ENCODE results near the gene STXBP5. TPM values are rescaled to one million over a fixed set of nuclear protein-coding genes. Genes with fewer than 3 reads are reported as not detected.

The STXBP5 gene
- total RNA-seq, 4 donors from 2014 or later, result 26.9 to 45.9 (median 29.3) TPM

- no peaks in the 10 kb centered on the region for H3K36me3 ChIP-seq
- no peaks in the 10 kb centered on the region for H3K9me3 ChIP-seq
- 67 to 74% methylated on average over 2 of the region's 2 CpGs for WGBS, 2 donors
- DNase-seq, result no peak
- no peak overlapping the region for H3K4me3 ChIP-seq (replicated peaks in 1 of 3)
- H3K27me3 ChIP-seq, result no peaks in the 10 kb centered on the region
- H3K27ac ChIP-seq, result peak overlapping the region in 1 of 3 donors; percentile 46
- H3K4me1 ChIP-seq, result peaks cover 3 to 8% of the 10 kb centered on the region in 2 donors
- TF ChIP-seq CTCF (IDR thresholded peaks at IDR 0.05), result no peak
- no peak for TF ChIP-seq POLR2A (IDR thresholded peaks at IDR 0.05)
- intact Hi-C loops (cut with DNase I), result no loop called here
Observed at GRCh38 chr6:147158881-147159280, 45.3 kb upstream of the STXBP5 start.

GRCh38 chr6:147159536-147160374, 44.5 kb upstream of the STXBP5 start:
- no peaks in the 10 kb centered on the region for H3K9me3 ChIP-seq
- intact Hi-C loops (cut with DNase I), result no loop called here
- no peak overlapping the region for H3K4me3 ChIP-seq (replicated peaks in 1 of 3)
- WGBS, 2 donors, result 89 to 94% methylated on average over 2 of the region's 2 CpGs
- no peaks in the 10 kb centered on the region for H3K27me3 ChIP-seq
- H3K36me3 ChIP-seq, result no peaks in the 10 kb centered on the region
- DNase-seq, result no peak
- no peak overlapping the region for H3K27ac ChIP-seq
- TF ChIP-seq CTCF (IDR thresholded peaks at IDR 0.05), result no peak
- TF ChIP-seq POLR2A (IDR thresholded peaks at IDR 0.05), result no peak
- H3K4me1 ChIP-seq, result peaks cover under 1 to 8% of the 10 kb centered on the region in 2 donors

GRCh38 chr6:147160593-147160992, 43.6 kb upstream of the STXBP5 start:
- Histone ChIP-seq H3K27ac (no peak overlapping the region), H3K4me3 (replicated peaks in 1 of 3) (no peak overlapping the region), H3K27me3 (no peaks in the 10 kb centered on the region), H3K4me1 (peaks cover 0 to 8% of the 10 kb centered on the region in 2 donors), H3K9me3 (no peaks in the 10 kb centered on the region), H3K36me3 (no peaks in the 10 kb centered on the region)
- no peak for TF ChIP-seq CTCF (IDR thresholded peaks at IDR 0.05)
- no peak for TF ChIP-seq POLR2A (IDR thresholded peaks at IDR 0.05)
- WGBS, 2 donors, result 83 to 90% methylated on average over 1 of the region's 1 CpG
- DNase-seq, result no peak
- intact Hi-C loops (cut with DNase I), result no loop called here

- 94 to 98% methylated on average over 4 of the region's 4 CpGs for WGBS, 2 donors
- H3K36me3 ChIP-seq, result no peaks in the 10 kb centered on the region
- H3K9me3 ChIP-seq, result no peaks in the 10 kb centered on the region
- no peak overlapping the region for H3K27ac ChIP-seq
- no peak for DNase-seq
- intact Hi-C loops (cut with DNase I), result no loop called here
- H3K4me3 ChIP-seq (replicated peaks in 1 of 3), result no peak overlapping the region
- TF ChIP-seq CTCF (IDR thresholded peaks at IDR 0.05), result no peak
- TF ChIP-seq POLR2A (IDR thresholded peaks at IDR 0.05), result no peak
- H3K4me1 ChIP-seq, result peaks cover 0 to 8% of the 10 kb centered on the region in 2 donors
- no peaks in the 10 kb centered on the region for H3K27me3 ChIP-seq
Observed at GRCh38 chr6:147161253-147161973, 42.8 kb upstream of the STXBP5 start.

Measured in thyroid gland (tissue), 4 donors.